Measurements from ENCODE around the gene ZNF432. TPM values are rescaled to one million over a fixed set of nuclear protein-coding genes. Genes with fewer than 3 reads are reported as not detected.
"Not testable (repeated sequence)": the region's sequence is repeated elsewhere in the genome, so short reads cannot be mapped to it uniquely, and the experiment has no call there.

The ZNF432 gene
- total RNA-seq, 4 donors from 2014 or later, result 8.0 to 16.1 (median 10.1) TPM

GRCh38 chr19:52065399-52065798, 16.8 kb upstream of the ZNF432 start:
- no peak for DNase-seq
- Histone ChIP-seq H3K36me3 (peaks cover 7 to 68% (median 31%) of the 10 kb centered on the region in 4 donors), H3K27me3 (no peaks in the 10 kb centered on the region), H3K4me3 (no peak overlapping the region), H3K4me1 (no peaks in the 10 kb centered on the region), H3K9me3 (peaks cover 89 to 92% of the 10 kb centered on the region in 2 donors), H3K27ac (no peak overlapping the region)
- in situ Hi-C loops (cut with MboI; ENCODE audit: low pct_ligation_motif_present in 1 of 4, low pct_unique_long_range_greater_than_20kb in 1 of 4, low sequenced_read_pairs in 3 of 4), result no loop called here
- intact Hi-C loops (cut with DNase I; ENCODE audit: low total_unique reads), result no loop called here
- TF ChIP-seq POLR2A (IDR thresholded peaks at IDR 0.05) (no peak), EP300 (IDR thresholded peaks at IDR 0.05; ENCODE audit: low read depth) (no peak), POLR2AphosphoS5 (IDR thresholded peaks at IDR 0.05) (no peak), CTCF (IDR thresholded peaks at IDR 0.05) (no peak)
- 96 to 100% methylated on average over 5 to 6 of the region's 6 CpGs for WGBS, 2 donors (ENCODE audit: low coverage in 1 of 2)

GRCh38 chr19:52056480-52056879, 7.8 kb upstream of the ZNF432 start:
- in situ Hi-C loops (cut with MboI; ENCODE audit: low pct_ligation_motif_present in 1 of 4, low pct_unique_long_range_greater_than_20kb in 1 of 4, low sequenced_read_pairs in 3 of 4), result not testable (repeated sequence)
- 98 to 100% methylated on average over 3 of the region's 3 CpGs for WGBS, 2 donors (ENCODE audit: low coverage in 1 of 2)

GRCh38 chr19:52051736-52052135, 3.1 kb upstream of the ZNF432 start:
- H3K4me3 ChIP-seq; intact Hi-C loops (cut with DNase I; ENCODE audit: low total_unique reads); H3K27ac ChIP-seq; DNase-seq; H3K4me1 ChIP-seq; H3K27me3 ChIP-seq; H3K36me3 ChIP-seq; in situ Hi-C loops (cut with MboI; ENCODE audit: low pct_ligation_motif_present in 1 of 4, low pct_unique_long_range_greater_than_20kb in 1 of 4, low sequenced_read_pairs in 3 of 4): not testable (repeated sequence)
- 38 to 74% methylated on average over 1 of the region's 1 CpG for WGBS, 2 donors (ENCODE audit: low coverage in 1 of 2)
- peaks cover 28 to 32% of the 10 kb centered on the region in 2 donors for H3K9me3 ChIP-seq

More at GRCh38 chr19:52056480-52056879, 7.8 kb upstream of the ZNF432 start:
- H3K27ac ChIP-seq; intact Hi-C loops (cut with DNase I; ENCODE audit: low total_unique reads); DNase-seq; H3K4me3 ChIP-seq; H3K4me1 ChIP-seq; H3K36me3 ChIP-seq; H3K27me3 ChIP-seq: not testable (repeated sequence)
- H3K9me3 ChIP-seq, result peaks cover 43 to 57% of the 10 kb centered on the region in 2 donors

- H3K9me3 ChIP-seq, result peaks cover 68 to 86% of the 10 kb centered on the region in 2 donors
- in situ Hi-C loops (cut with MboI; ENCODE audit: low pct_ligation_motif_present in 1 of 4, low pct_unique_long_range_greater_than_20kb in 1 of 4, low sequenced_read_pairs in 3 of 4), result no loop called here
- 88 to 94% methylated on average over 4 of the region's 4 CpGs for WGBS, 2 donors (ENCODE audit: low coverage in 1 of 2)
Observed at GRCh38 chr19:52039169-52039568, 9.5 kb downstream of the ZNF432 start.

GRCh38 chr19:52034051-52034728, 14.4 kb downstream of the ZNF432 start:
- no peaks in the 10 kb centered on the region for H3K4me1 ChIP-seq
- in situ Hi-C loops (cut with MboI; ENCODE audit: low pct_ligation_motif_present in 1 of 4, low pct_unique_long_range_greater_than_20kb in 1 of 4, low sequenced_read_pairs in 3 of 4), result no loop called here
- H3K27ac ChIP-seq, result no peak overlapping the region
- no peaks in the 10 kb centered on the region for H3K27me3 ChIP-seq
- peaks cover 83 to 91% of the 10 kb centered on the region in 2 donors for H3K9me3 ChIP-seq
- TF ChIP-seq POLR2AphosphoS5 (IDR thresholded peaks at IDR 0.05) (no peak), CTCF (IDR thresholded peaks at IDR 0.05) (no peak), EP300 (IDR thresholded peaks at IDR 0.05; ENCODE audit: low read depth) (no peak), POLR2A (IDR thresholded peaks at IDR 0.05) (no peak)
- 94 to 97% methylated on average over 9 to 12 of the region's 12 CpGs for whole genome bisulfite sequencing, 2 donors (ENCODE audit: low coverage in 1 of 2)
- intact Hi-C loops (cut with DNase I; ENCODE audit: low total_unique reads), result no loop called here
- no peak for DNase-seq
- no peak overlapping the region for H3K4me3 ChIP-seq
- peaks cover 10 to 63% (median 38%) of the 10 kb centered on the region in 4 donors for H3K36me3 ChIP-seq

More at GRCh38 chr19:52039169-52039568, 9.5 kb downstream of the ZNF432 start:
- Histone ChIP-seq H3K4me3 (no peak overlapping the region), H3K27me3 (no peaks in the 10 kb centered on the region), H3K36me3 (peaks cover 12 to 93% (median 52%) of the 10 kb centered on the region in 4 donors), H3K27ac (no peak overlapping the region), H3K4me1 (no peaks in the 10 kb centered on the region)
- TF ChIP-seq CTCF (IDR thresholded peaks at IDR 0.05) (no peak), EP300 (IDR thresholded peaks at IDR 0.05; ENCODE audit: low read depth) (no peak), POLR2A (IDR thresholded peaks at IDR 0.05) (no peak), POLR2AphosphoS5 (IDR thresholded peaks at IDR 0.05) (no peak)
- no peak for DNase-seq
- intact Hi-C loops (cut with DNase I; ENCODE audit: low total_unique reads), result no loop called here

Measured in transverse colon (tissue), 4 donors.